T-helper 1 cell treated with Interleukin-12 subunit alpha and Interleukin-12 subunit beta and Interleukin-4 antibody, amounts not matched to agents 30 ng/mL and 1 ng/mL, for 36 hours (primary cell): ENCODE results near the gene GTF2H2C. TPM values are rescaled to one million over a fixed set of nuclear protein-coding genes. Genes with fewer than 3 reads are reported as not detected.
"Not testable (repeated sequence)": the region's sequence is repeated elsewhere in the genome, so short reads cannot be mapped to it uniquely, and the experiment has no call there.

ENCODE experiments used
- intact Hi-C: fragments of 100-400 bp; cut with micrococcal nuclease; formaldehyde crosslinking; loops from one replicate; pipeline ENCODE4 v1.15.1; 2024
- total RNA-seq: library from RNA; stranded (reverse); gene quantifications from 2 replicates; pipeline ENCODE4 v1.2.3, GENCODE V29; 2022

GTF2H2C gene
- total RNA-seq, 1 donor from 2014 or later, result 35.1 TPM

GRCh38 chr5:69560587-69561431 lies 818 bp downstream of the GTF2H2C start:
- intact Hi-C loops, result not testable (repeated sequence)

GRCh38 chr5:69566172-69566571 lies 6.2 kb downstream of the GTF2H2C start:
- intact Hi-C loops, result not testable (repeated sequence)

- intact Hi-C loops, result not testable (repeated sequence)
These were observed 8.1 kb downstream of the GTF2H2C start for GRCh38 chr5:69568072-69568471.

DNA sequence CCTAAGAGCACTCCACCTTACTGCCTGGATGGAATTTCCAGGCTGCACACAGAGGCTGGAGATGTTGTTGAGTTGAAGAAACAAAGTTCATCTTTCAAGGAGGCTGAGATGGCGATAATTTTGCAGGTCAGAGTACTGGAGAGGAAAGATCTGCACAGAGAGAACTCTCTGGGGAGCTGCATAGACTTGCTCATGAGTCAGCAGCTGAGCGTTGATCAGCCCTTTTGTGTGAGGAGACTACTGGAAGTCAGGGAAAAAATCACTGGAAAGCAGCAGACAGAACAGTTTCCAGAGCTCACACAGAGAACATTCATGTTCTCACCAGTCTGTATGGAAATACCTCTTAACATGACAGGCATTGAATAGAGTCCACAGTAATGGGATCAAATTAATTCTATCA lies 23.4 kb downstream of the GTF2H2C start:
- intact Hi-C loops, result not testable (repeated sequence)

DNA sequence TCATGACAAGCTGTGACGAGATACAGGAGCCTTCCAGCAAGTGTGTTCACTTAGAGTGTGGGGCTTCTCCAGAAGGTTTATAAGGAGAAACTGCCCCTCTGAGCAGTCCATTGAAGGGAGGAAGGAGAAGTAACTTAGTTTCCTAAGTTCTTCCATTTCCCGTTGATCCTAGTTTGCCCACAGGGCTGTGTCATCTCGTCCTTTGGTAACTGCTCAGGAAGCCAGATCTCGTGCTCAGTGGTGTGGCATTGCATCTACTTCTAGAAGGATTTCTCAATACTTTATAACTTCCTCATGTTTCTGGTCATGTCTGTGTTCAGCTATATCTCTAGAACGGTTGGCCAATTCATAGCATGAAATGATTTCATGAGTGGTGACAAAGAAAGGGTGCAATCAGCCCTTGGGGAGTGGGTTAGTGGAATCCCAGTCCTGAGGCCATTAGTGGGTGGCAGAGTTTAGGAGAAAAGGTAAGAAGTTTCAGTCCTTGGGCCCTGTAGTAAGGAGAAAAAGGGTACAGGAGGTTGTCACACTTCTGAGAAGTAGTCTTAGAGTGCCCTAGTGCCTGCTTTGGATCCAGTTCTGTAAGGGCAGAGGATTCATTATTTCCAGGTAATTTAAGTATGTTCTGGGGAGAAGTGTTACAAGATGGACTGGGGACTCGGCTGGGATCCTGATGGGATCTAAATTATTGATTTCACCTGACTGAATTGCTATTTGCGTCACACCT lies 36.3 kb downstream of the GTF2H2C start:
- intact Hi-C loops, result not testable (repeated sequence)

GRCh38 chr5:69601947-69602346 lies 42.0 kb downstream of the GTF2H2C start:
- intact Hi-C loops, result not testable (repeated sequence)

GRCh38 chr5:69606839-69607238 lies 46.8 kb downstream of the GTF2H2C start:
- intact Hi-C loops, result not testable (repeated sequence)

GRCh38 chr5:69607750-69608149 lies 47.8 kb downstream of the GTF2H2C start:
- intact Hi-C loops, result not testable (repeated sequence)

DNA sequence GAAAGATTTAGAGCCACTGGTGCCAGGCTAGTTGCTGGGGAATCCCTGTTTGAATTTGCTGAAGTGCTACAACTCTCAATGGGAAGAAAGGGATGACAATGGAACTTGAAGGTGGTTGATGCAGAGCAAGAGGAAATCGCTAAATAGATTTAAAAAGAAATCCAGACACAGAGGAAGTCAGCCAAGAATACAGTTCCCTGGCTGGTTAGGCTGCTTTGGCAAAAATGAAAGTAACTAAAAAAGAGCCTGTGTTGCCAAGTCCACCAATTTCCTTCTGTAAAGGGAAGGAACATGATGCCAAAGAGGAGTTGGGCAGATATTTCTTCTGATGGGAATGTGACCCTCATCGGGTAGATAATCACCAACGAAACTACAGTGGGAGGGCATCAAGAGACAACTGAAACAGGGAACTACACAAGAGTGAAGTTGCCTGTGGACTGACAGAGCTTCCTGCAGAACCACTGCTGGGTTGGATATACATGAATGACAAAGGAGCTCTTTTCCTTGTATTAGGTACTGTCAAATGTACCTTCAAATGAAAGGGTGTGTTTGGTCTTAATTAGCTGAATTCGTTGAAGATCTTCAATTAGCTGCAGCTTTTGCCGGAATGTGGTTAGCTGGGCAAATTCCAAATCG lies 49.0 kb downstream of the GTF2H2C start:
- intact Hi-C loops, result not testable (repeated sequence)

- intact Hi-C loops, result not testable (repeated sequence)
These were observed 54.9 kb downstream of the GTF2H2C start for GRCh38 chr5:69614843-69615242.

- intact Hi-C loops, result not testable (repeated sequence)
These were observed 71.9 kb downstream of the GTF2H2C start for GRCh38 chr5:69631879-69632278.

Other genes with a start within 250 kb of the GTF2H2C start
- 10.1 and 10.7 TPM in 2 replicates for gene CCDC125, start 227.4 kb upstream of the GTF2H2C start, total RNA-seq
- 30.8 and 33.3 TPM in 2 replicates for gene AK6, start 190.7 kb upstream of the GTF2H2C start, total RNA-seq
- gene TAF9, start 190.7 kb upstream of the GTF2H2C start, total RNA-seq, result 51.7 and 52.7 TPM in 2 replicates
- 23.5 and 24.0 TPM in 2 replicates for gene RAD17, start 190.4 kb upstream of the GTF2H2C start, total RNA-seq
- gene MARVELD2, start 145.1 kb upstream of the GTF2H2C start, total RNA-seq, result 0.17 TPM in 1 of 2 replicates, not detected in the other
- 0.32 and 0.34 TPM in 2 replicates for gene OCLN, start 67.4 kb upstream of the GTF2H2C start, total RNA-seq